ENCODE measurements around the gene MEDAG.
"Not testable (repeated sequence)": the region's sequence is repeated elsewhere in the genome, so short reads cannot be mapped to it uniquely, and the experiment has no call there.

Gene MEDAG

GRCh38 chr13:30910676-30911075 lies 4.6 kb downstream of the MEDAG start:
- no peak for DNase-seq

- DNase-seq: no peak
Measured at GRCh38 chr13:30915691-30916541, 9.8 kb downstream of the MEDAG start.

GRCh38 chr13:30916991-30917390 lies 10.9 kb downstream of the MEDAG start:
- no peak for DNase-seq

GRCh38 chr13:30918662-30919405 lies 12.8 kb downstream of the MEDAG start:
- DNase-seq: no peak

- no peak for DNase-seq
Measured at GRCh38 chr13:30920162-30920909, 14.3 kb downstream of the MEDAG start.

GRCh38 chr13:30923418-30923817 lies 17.3 kb downstream of the MEDAG start:
- no peak for DNase-seq

- no peak for DNase-seq
Measured at GRCh38 chr13:30924721-30925120, 18.6 kb downstream of the MEDAG start.

GRCh38 chr13:30925429-30925828 lies 19.4 kb downstream of the MEDAG start:
- DNase-seq: no peak

- DNase-seq: no peak
Measured at GRCh38 chr13:30926781-30927180, 20.7 kb downstream of the MEDAG start.

GRCh38 chr13:30927188-30927587 lies 21.1 kb downstream of the MEDAG start:
- DNase-seq: not testable (repeated sequence)

- DNase-seq: no peak
Measured at GRCh38 chr13:30927595-30927994, 21.5 kb downstream of the MEDAG start.

- no peak for DNase-seq
Measured at GRCh38 chr13:30928978-30929377, 22.9 kb downstream of the MEDAG start.

- DNase-seq: no peak
Measured at GRCh38 chr13:30932481-30933353, 26.6 kb downstream of the MEDAG start, which contains the start of gene TEX26. TSS of gene TEX26 (plus strand) at chr13:30932656. CDS start at chr13:30932716, 60 bp downstream.

GRCh38 chr13:30933354-30933670 lies 27.2 kb downstream of the MEDAG start:
- DNase-seq: no peak

GRCh38 chr13:30934381-30934780 lies 28.3 kb downstream of the MEDAG start:
- no peak for DNase-seq

- no peak for DNase-seq
Measured at GRCh38 chr13:30934803-30935202, 28.7 kb downstream of the MEDAG start.

GRCh38 chr13:30936971-30937370 lies 30.9 kb downstream of the MEDAG start:
- DNase-seq: no peak

- no peak for DNase-seq
Measured at GRCh38 chr13:30943881-30944280, 37.8 kb downstream of the MEDAG start.

GRCh38 chr13:30957258-30957943 lies 51.3 kb downstream of the MEDAG start:
- DNase-seq: no peak

GRCh38 chr13:30959678-30960077 lies 53.6 kb downstream of the MEDAG start:
- no peak for DNase-seq

GRCh38 chr13:30963791-30964190 lies 57.7 kb downstream of the MEDAG start:
- no peak for DNase-seq

- no peak for DNase-seq
Measured at GRCh38 chr13:30965380-30965779, 59.3 kb downstream of the MEDAG start.
